Measurements from ENCODE around the gene ASIC2.

DNA sequence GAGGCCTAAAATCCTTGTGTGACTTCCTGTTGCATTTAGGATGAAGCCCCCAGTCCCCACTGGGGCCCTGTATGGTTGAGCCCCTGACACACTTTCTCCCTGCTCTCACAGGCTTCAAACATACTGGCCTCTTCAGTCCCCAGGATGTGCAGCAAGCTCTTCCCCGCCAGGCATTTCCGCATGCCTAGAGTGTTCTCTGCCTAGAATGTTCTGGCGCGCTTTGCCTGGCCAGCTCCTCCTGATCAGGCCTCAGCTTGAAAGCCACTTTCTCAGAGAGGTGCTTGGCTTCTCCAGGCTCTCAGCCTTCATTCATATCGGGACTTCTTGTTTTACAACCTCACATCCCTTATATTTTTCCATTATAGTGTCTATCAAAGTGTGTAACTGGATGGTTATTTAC lies 177.7 kb downstream of the ASIC2 start:
- TF ChIP-seq YY1 (IDR thresholded peaks at IDR 0.05; ENCODE audit: extremely low read depth, insufficient replicate concordance, low read depth, low read length) = no peak
- TF ChIP-seq CTCF (IDR thresholded peaks at IDR 0.05 in 2 of 3, conservative IDR thresholded peaks at IDR 0.05 in 1 of 3; ENCODE audit: borderline replicate concordance in 1 of 3, insufficient read depth in 1 of 3, low read depth in 2 of 3, low read length in 2 of 3) = no peak
- TF ChIP-seq, protein P1, sequence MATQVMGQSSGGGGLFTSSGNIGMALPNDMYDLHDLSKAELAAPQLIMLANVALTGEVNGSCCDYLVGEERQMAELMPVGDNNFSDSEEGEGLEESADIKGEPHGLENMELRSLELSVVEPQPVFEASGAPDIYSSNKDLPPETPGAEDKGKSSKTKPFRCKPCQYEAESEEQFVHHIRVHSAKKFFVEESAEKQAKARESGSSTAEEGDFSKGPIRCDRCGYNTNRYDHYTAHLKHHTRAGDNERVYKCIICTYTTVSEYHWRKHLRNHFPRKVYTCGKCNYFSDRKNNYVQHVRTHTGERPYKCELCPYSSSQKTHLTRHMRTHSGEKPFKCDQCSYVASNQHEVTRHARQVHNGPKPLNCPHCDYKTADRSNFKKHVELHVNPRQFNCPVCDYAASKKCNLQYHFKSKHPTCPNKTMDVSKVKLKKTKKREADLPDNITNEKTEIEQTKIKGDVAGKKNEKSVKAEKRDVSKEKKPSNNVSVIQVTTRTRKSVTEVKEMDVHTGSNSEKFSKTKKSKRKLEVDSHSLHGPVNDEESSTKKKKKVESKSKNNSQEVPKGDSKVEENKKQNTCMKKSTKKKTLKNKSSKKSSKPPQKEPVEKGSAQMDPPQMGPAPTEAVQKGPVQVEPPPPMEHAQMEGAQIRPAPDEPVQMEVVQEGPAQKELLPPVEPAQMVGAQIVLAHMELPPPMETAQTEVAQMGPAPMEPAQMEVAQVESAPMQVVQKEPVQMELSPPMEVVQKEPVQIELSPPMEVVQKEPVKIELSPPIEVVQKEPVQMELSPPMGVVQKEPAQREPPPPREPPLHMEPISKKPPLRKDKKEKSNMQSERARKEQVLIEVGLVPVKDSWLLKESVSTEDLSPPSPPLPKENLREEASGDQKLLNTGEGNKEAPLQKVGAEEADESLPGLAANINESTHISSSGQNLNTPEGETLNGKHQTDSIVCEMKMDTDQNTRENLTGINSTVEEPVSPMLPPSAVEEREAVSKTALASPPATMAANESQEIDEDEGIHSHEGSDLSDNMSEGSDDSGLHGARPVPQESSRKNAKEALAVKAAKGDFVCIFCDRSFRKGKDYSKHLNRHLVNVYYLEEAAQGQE (IDR thresholded peaks at IDR 0.05; ENCODE audit: low read depth) = no peak
- TF ChIP-seq EZH2 (IDR thresholded peaks at IDR 0.05) = no peak
- TF ChIP-seq SRF (IDR thresholded peaks at IDR 0.05; ENCODE audit: low read depth) = no peak
- TF ChIP-seq POLR2AphosphoS5 (IDR thresholded peaks at IDR 0.05; ENCODE audit: low read depth, low read length) = no peak
- no peak for TF ChIP-seq EZH2phosphoT487 (IDR thresholded peaks at IDR 0.05; ENCODE audit: borderline replicate concordance)
- TF ChIP-seq SIN3A (IDR thresholded peaks at IDR 0.05; ENCODE audit: low read depth) = no peak
- no peak for TF ChIP-seq POLR2A (IDR thresholded peaks at IDR 0.05; ENCODE audit: borderline replicate concordance, extremely low read depth, insufficient read depth, insufficient read length)
- no peak for TF ChIP-seq RAD21 (IDR thresholded peaks at IDR 0.05; ENCODE audit: low read depth)
- no peak for TF ChIP-seq ATF3 (IDR thresholded peaks at IDR 0.05)
